ENCODE results near the gene MPND. TPM values are rescaled to one million over a fixed set of nuclear protein-coding genes. Genes with fewer than 3 reads are reported as not detected.
A peak's percentile ranks its signal among the peaks of the same experiment; 100 is the strongest.

Gene MPND
- total RNA-seq, 1 donor from 2014 or later, result 42.4 TPM

- no peak for DNase-seq (ENCODE audit: low spot score in 2 of 2, unreplicated experiment in 2 of 2)
Measured at GRCh38 chr19:4374498-4375163, 31.3 kb downstream of the MPND start.

GRCh38 chr19:4375164-4376027 lies 32.0 kb downstream of the MPND start:
- peak overlapping the region; percentile 55 for H3K4me3 Mint-ChIP-seq
- H3K4me1 Mint-ChIP-seq, result peaks cover 63% of the 10 kb centered on the region
- H3K27ac Mint-ChIP-seq, result peak overlapping the region; percentile 98
- no peaks in the 10 kb centered on the region for H3K36me3 Mint-ChIP-seq
- no peaks in the 10 kb centered on the region for H3K9me3 Mint-ChIP-seq
- peak; percentile 41 for TF ChIP-seq CTCF (IDR thresholded peaks at IDR 0.05; ENCODE audit: unreplicated experiment)
- H3K27me3 Mint-ChIP-seq (ENCODE audit: low read depth), result no peaks in the 10 kb centered on the region
- DNase-seq (ENCODE audit: low spot score in 2 of 2, unreplicated experiment in 2 of 2), result peak; percentile 53 to 79

More at GRCh38 chr19:4374498-4375163, 31.3 kb downstream of the MPND start:
- Mint-ChIP-seq H3K27me3 (ENCODE audit: low read depth) (no peaks in the 10 kb centered on the region), H3K36me3 (no peaks in the 10 kb centered on the region), H3K4me3 (peak overlapping the region; percentile 24), H3K4me1 (peaks cover 58% of the 10 kb centered on the region), H3K9me3 (no peaks in the 10 kb centered on the region), H3K27ac (peak overlapping the region; percentile 98)
- TF ChIP-seq CTCF (IDR thresholded peaks at IDR 0.05; ENCODE audit: unreplicated experiment), result no peak

- Mint-ChIP-seq H3K4me1 (peaks cover 61% of the 10 kb centered on the region), H3K4me3 (peak overlapping the region; percentile 55), H3K27ac (peak overlapping the region; percentile 98), H3K27me3 (ENCODE audit: low read depth) (no peaks in the 10 kb centered on the region), H3K9me3 (no peaks in the 10 kb centered on the region), H3K36me3 (no peaks in the 10 kb centered on the region)
- no peak for TF ChIP-seq CTCF (IDR thresholded peaks at IDR 0.05; ENCODE audit: unreplicated experiment)
- DNase-seq (ENCODE audit: low spot score in 2 of 2, unreplicated experiment in 2 of 2), result no peak
Measured at GRCh38 chr19:4376028-4376670, 32.8 kb downstream of the MPND start.

GRCh38 chr19:4376671-4376990 lies 33.3 kb downstream of the MPND start:
- Mint-ChIP-seq H3K4me3 (peak overlapping the region; percentile 55), H3K27ac (peak overlapping the region; percentile 98), H3K36me3 (no peaks in the 10 kb centered on the region), H3K27me3 (ENCODE audit: low read depth) (no peaks in the 10 kb centered on the region), H3K9me3 (no peaks in the 10 kb centered on the region), H3K4me1 (peaks cover 61% of the 10 kb centered on the region)
- no peak for DNase-seq (ENCODE audit: low spot score in 2 of 2, unreplicated experiment in 2 of 2)
- no peak for TF ChIP-seq CTCF (IDR thresholded peaks at IDR 0.05; ENCODE audit: unreplicated experiment)

GRCh38 chr19:4376991-4377781 lies 33.8 kb downstream of the MPND start:
- no peaks in the 10 kb centered on the region for H3K27me3 Mint-ChIP-seq (ENCODE audit: low read depth)
- H3K4me3 Mint-ChIP-seq, result peak overlapping the region; percentile 55
- H3K36me3 Mint-ChIP-seq, result no peaks in the 10 kb centered on the region
- no peaks in the 10 kb centered on the region for H3K9me3 Mint-ChIP-seq
- no peak for DNase-seq (ENCODE audit: low spot score in 2 of 2, unreplicated experiment in 2 of 2)
- peaks cover 64% of the 10 kb centered on the region for H3K4me1 Mint-ChIP-seq
- H3K27ac Mint-ChIP-seq, result peak overlapping the region; percentile 98
- TF ChIP-seq CTCF (IDR thresholded peaks at IDR 0.05; ENCODE audit: unreplicated experiment), result no peak

Data from mesothelial cell of epicardium (in vitro differentiated cells).